Measurements from ENCODE around the gene SMTNL2. TPM values are rescaled to one million over a fixed set of nuclear protein-coding genes. Genes with fewer than 3 reads are reported as not detected.

SMTNL2 gene
- total RNA-seq, 2 donors from 2014 or later = 4.6 to 6.3 TPM

DNA sequence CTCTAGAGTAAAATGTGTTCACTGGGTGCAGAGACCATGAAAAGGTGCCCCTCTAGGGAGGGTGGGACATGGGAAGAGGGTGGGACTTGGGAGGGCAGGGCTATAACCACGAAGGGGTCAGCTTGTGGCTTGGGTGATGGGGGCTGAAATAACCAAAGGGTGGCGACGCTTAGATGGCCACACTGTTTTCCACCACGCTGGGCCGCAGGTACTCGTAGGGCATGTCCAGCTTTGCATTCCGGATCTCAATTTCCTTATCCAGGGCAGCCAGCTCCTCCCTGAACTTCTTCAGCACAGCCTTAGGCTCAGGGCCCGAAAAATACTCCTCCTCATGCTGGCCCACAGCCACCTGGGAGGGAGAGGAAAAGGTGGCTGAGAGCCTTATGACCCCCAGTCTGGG lies 47.1 kb downstream of the SMTNL2 start:
- TF ChIP-seq, protein P1, sequence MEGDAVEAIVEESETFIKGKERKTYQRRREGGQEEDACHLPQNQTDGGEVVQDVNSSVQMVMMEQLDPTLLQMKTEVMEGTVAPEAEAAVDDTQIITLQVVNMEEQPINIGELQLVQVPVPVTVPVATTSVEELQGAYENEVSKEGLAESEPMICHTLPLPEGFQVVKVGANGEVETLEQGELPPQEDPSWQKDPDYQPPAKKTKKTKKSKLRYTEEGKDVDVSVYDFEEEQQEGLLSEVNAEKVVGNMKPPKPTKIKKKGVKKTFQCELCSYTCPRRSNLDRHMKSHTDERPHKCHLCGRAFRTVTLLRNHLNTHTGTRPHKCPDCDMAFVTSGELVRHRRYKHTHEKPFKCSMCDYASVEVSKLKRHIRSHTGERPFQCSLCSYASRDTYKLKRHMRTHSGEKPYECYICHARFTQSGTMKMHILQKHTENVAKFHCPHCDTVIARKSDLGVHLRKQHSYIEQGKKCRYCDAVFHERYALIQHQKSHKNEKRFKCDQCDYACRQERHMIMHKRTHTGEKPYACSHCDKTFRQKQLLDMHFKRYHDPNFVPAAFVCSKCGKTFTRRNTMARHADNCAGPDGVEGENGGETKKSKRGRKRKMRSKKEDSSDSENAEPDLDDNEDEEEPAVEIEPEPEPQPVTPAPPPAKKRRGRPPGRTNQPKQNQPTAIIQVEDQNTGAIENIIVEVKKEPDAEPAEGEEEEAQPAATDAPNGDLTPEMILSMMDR (IDR thresholded peaks at IDR 0.05) = no peak
- no peak for TF ChIP-seq POLR2A (IDR thresholded peaks at IDR 0.05)
- TF ChIP-seq POLR2AphosphoS5 (IDR thresholded peaks at IDR 0.05) = no peak
- WGBS = 78% methylated on average over 8 of the region's 8 CpGs

DNA sequence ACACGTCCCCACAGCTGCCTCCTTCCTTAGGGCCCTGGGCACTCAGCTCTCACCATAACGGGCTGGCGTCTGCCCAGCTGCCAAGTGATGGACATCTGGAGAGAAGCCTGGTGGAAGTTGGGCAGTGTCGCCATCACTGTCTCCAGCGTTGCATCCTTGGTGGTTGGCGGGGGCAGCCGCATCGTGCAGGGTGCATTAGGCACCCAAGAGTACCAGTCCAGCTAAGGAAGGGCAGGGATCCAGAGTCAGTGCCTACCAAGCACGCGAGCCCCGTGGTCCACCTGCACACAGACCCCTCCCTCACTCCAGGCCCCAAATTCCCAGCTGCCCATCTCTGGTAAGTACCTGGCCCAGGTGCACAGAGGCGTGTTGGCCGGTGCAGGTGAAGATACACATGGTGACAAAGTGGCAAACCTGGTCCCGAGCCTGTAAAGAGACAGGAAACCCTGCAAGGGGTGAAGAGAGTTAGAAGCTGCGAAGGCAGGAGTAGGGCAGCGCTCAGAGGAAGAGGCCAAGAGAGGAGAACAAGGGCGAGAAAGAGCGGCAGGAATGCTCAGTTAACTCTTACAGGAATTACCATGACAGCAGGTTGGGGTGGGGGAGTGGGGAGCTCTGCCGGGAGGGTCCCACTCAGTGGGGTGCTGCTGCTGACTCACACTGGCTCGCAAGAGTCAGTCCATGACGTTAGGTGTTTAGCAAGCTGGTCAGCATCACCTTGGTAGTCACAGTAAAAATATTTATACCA lies 47.7 kb downstream of the SMTNL2 start:
- Histone ChIP-seq H3K36me3 (no peaks in the 10 kb centered on the region), H3K4me1 (replicated peaks) (no peaks in the 10 kb centered on the region), H3K27ac (no peak overlapping the region), H3K9me3 (no peaks in the 10 kb centered on the region), H3K4me3 (no peak overlapping the region), H3K27me3 (replicated peaks; ENCODE audit: insufficient read depth) (peaks cover 3% of the 10 kb centered on the region)
- TF ChIP-seq POLR2AphosphoS5 (IDR thresholded peaks at IDR 0.05) (no peak), POLR2A (IDR thresholded peaks at IDR 0.05) (no peak)
- TF ChIP-seq, protein P1 (IDR thresholded peaks at IDR 0.05) = no peak
- WGBS = 75% methylated on average over 21 of the region's 21 CpGs
- intact Hi-C loops (cut with DNase I) = no loop called here
- DNase-seq (ENCODE audit: low spot score) = no peak

More for the DNA sequence above, 47.1 kb downstream of the SMTNL2 start:
- Histone ChIP-seq H3K27me3 (replicated peaks; ENCODE audit: insufficient read depth) (peaks cover 3% of the 10 kb centered on the region), H3K4me1 (replicated peaks) (no peaks in the 10 kb centered on the region), H3K9me3 (no peaks in the 10 kb centered on the region), H3K4me3 (no peak overlapping the region), H3K36me3 (no peaks in the 10 kb centered on the region), H3K27ac (no peak overlapping the region)
- DNase-seq (ENCODE audit: low spot score) = no peak
- intact Hi-C loops (cut with DNase I) = no loop called here

DNA sequence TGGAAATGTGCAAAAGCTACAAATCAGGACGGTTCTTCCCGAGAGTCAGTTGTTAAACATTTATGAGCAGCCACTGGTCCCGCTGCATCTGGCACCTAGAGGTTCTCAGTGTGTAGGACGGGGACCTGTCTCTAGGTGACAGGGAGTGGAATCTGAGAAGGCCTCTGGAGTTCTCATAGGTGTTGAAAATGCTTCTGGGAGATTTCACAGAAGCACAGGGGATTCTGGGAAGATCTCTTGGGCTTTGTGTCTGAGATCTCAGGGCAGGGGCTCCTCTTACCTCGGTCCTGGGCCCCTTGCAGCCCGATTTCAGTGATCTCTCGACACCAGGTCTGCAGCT lies 48.2 kb downstream of the SMTNL2 start:
- no peaks in the 10 kb centered on the region for H3K36me3 ChIP-seq
- H3K27ac ChIP-seq = no peak overlapping the region
- H3K4me1 ChIP-seq (replicated peaks) = no peaks in the 10 kb centered on the region
- DNase-seq (ENCODE audit: low spot score) = no peak
- TF ChIP-seq POLR2A (IDR thresholded peaks at IDR 0.05) (no peak), POLR2AphosphoS5 (IDR thresholded peaks at IDR 0.05) (no peak)
- TF ChIP-seq, protein P1 (IDR thresholded peaks at IDR 0.05) = no peak
- 52% methylated on average over 7 of the region's 7 CpGs for WGBS
- peaks cover 3% of the 10 kb centered on the region for H3K27me3 ChIP-seq (replicated peaks; ENCODE audit: insufficient read depth)
- H3K4me3 ChIP-seq = no peak overlapping the region
- H3K9me3 ChIP-seq = no peaks in the 10 kb centered on the region
- intact Hi-C loops (cut with DNase I) = no loop called here

DNA sequence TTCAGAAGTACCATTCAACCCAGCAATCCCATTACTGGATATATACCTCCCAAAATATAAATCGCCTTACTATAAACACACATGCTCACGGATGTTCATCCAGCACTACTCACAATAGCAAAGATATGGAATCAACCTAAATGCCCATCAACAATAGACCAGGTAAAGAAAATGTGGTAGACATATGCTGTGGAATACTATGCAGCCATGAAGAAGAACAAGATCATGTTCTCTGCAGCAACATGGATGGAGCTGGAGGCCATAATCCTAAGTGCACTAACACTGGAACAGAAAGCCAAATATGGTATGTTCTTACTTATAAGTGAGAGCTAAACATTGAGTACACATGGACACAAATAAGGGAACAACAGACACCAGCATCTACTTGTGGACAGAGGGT lies 49.3 kb downstream of the SMTNL2 start:
- TF ChIP-seq POLR2AphosphoS5 (IDR thresholded peaks at IDR 0.05) (no peak), POLR2A (IDR thresholded peaks at IDR 0.05) (no peak)
- TF ChIP-seq, protein P1 (IDR thresholded peaks at IDR 0.05) = no peak
- no peaks in the 10 kb centered on the region for H3K9me3 ChIP-seq
- no peak overlapping the region for H3K4me3 ChIP-seq
- H3K36me3 ChIP-seq = no peaks in the 10 kb centered on the region
- H3K4me1 ChIP-seq (replicated peaks) = no peaks in the 10 kb centered on the region
- peaks cover 6% of the 10 kb centered on the region for H3K27me3 ChIP-seq (replicated peaks; ENCODE audit: insufficient read depth)
- intact Hi-C loops (cut with DNase I) = no loop called here
- 97% methylated on average over 2 of the region's 2 CpGs for WGBS
- DNase-seq (ENCODE audit: low spot score) = no peak
- no peak overlapping the region for H3K27ac ChIP-seq

DNA sequence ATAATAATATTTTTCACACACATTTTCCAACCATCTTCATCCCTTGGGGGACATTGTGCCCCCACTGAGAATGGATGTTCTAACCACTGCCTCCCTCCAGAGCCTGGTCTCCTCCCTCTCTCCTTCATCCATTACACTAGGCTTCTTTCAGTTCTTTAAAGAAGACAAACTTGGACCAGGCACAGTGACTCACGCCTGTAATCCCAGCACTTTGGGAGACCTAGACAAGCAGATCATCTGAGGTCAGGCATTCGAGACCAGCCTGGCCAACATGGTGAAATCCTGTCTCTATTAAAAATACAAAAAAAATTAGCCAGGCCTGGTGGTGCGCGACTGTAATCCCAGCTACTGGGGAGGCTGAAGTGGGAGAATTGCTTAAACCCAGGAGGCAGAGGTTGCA lies 50.6 kb downstream of the SMTNL2 start:
- intact Hi-C loops (cut with DNase I) = no loop called here
- TF ChIP-seq POLR2A (IDR thresholded peaks at IDR 0.05) = no peak
- TF ChIP-seq, protein P1 (IDR thresholded peaks at IDR 0.05) = no peak
- TF ChIP-seq POLR2AphosphoS5 (IDR thresholded peaks at IDR 0.05) = no peak
- WGBS = 76% methylated on average over 4 of the region's 4 CpGs
- Histone ChIP-seq H3K4me3 (no peak overlapping the region), H3K36me3 (no peaks in the 10 kb centered on the region), H3K9me3 (no peaks in the 10 kb centered on the region), H3K4me1 (replicated peaks) (no peaks in the 10 kb centered on the region), H3K27ac (no peak overlapping the region), H3K27me3 (replicated peaks; ENCODE audit: insufficient read depth) (peaks cover 12% of the 10 kb centered on the region)
- DNase-seq (ENCODE audit: low spot score) = no peak
